Fibroblast of skin of right biceps (primary cell): ENCODE measurements around the gene CD72.
"Not testable (repeated sequence)": the region's sequence is repeated elsewhere in the genome, so short reads cannot be mapped to it uniquely, and the experiment has no call there.

Experiments used
- DNase-seq: peaks from one replicate; pipeline ENCODE4 v3.0.0-alpha.2; 2013

Gene CD72

GRCh38 chr9:35649431-35650340 lies 31.5 kb upstream of the CD72 start:
- no peak for DNase-seq

DNA sequence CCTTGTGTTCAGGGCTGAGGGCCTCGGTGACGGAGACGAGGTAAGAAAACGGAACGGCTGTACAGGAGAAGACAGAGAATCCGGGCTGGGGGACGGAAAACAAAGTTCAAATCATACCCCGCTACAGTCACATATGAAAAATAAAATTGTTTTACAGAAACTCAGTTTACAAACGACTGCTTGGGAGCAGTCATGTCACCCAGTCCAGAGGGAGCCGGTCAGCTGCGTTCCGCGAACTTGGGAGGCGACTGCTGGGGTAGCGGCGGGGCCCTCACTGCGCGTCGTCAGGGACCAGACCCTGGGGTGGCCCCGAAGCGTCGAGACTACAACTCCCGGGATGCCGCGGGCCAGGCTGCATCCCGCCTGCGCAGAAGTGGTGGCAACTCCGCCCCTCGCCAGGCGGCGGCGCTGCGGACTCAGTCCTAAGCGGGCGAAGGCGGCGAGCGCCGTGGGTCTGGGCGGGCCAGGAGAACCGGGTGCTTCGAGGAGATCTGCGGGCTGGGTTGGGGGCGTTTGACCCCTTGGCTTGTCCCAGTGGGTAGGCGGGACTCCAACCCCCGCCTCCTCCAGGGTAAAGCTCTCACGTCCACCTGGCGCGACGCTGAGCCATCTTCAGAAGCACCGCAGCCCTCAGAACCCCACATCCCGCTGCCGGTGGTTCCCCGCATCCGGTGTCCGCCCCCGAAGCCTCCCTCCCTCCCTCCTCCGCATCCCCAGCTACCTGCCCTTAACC lies 28.5 kb upstream of the CD72 start:
- peak; percentile 86 for DNase-seq

- DNase-seq, result no peak
Observed at GRCh38 chr9:35646153-35646532, 27.9 kb upstream of the CD72 start.

DNA sequence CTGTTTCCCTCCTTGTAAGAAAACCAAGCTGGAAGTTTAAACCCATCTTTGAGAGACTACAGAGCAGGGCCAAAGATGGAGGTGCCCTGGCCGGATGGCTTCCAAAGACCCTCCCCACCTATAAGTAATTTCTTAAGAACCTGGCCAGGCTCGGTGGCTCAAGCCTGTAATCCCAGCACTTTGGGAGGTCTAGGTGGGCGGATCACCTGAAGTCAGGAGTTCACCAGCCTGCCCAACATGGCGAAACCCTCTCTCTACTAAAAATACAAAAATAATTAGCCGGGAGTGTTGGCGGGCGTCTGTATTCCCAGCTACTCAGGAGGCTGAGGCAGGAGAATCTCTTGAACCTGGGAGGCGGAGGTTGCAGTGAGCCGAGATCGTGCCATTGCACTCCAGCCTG lies 27.5 kb upstream of the CD72 start:
- not testable (repeated sequence) for DNase-seq

DNA sequence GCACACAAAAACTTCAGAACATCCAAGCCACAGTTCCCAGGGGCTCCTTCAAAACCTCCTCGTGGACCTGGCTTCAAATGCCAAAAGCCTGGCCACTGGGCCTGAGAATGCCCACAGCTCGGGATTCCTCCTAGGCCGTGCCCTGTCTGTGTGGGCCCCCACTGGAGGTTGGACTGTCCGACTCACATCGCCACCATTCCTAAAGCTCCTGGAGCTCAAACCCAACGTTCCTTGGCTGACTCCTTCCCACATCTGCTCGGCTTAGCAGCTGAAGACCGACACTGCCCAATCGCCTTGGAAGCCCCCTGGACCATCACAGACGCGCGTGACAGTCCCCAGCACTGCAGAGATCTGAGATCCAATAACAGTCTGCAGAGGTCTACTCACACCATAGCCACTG lies 24.8 kb upstream of the CD72 start:
- DNase-seq, result no peak

DNA sequence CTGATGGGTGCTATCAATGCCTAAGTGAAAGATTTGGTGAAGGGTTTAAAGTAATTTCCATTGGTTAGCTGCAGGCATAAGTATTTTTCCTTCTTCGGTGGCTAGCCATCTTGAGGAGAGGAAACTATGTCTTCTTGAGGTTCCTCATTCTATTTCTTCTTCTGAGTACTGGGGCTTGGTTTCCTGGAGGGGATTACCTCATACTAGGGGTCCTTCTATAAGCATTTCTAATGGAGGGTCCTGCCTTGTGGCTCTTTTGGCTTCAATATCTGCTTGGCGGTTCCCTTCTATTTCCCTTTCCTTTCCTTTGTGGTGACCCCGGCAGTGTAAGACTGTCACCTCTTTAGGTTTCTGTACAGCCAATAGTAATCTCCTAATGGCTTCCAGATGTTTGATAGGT lies 23.3 kb upstream of the CD72 start:
- not testable (repeated sequence) for DNase-seq

GRCh38 chr9:35640431-35640830 lies 22.2 kb upstream of the CD72 start:
- not testable (repeated sequence) for DNase-seq

DNA sequence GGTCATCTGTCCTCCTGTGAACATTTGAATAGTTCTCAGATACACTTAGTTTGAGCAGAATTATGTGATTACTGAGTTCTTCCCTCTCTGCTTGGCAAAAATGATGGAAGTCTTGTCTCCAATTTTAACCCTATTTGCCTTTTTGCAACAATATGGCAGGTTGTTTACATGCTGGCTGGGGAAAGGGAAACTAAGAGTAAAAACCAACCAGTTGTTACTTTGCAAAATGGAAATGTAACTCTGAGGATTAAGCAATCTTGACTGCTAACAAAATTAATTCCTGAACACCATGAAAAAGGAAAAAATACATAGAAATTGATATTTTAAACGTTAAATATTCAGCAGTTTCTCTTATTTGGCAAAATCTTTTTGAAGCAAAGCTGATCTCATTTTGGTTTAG lies 21.4 kb upstream of the CD72 start:
- no peak for DNase-seq

DNA sequence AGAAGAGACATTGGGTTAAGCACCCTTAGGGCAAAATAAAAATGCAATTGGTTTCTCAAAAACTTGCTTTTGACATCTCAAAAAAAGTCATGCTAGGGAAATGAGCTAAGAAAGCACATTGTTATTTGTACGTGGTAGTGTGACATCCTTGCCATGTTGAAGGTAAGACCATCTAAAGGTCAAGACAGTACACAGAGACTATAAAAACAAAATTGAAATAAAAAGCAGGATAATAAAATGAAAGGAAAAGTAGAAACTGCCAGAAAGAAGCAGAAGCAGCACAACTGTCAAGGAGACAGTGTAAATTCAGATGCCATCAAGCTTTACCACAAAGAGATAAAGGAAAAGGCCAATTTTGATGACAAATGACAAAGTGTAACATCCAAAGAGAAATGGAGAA lies 21.0 kb upstream of the CD72 start:
- not testable (repeated sequence) for DNase-seq

DNA sequence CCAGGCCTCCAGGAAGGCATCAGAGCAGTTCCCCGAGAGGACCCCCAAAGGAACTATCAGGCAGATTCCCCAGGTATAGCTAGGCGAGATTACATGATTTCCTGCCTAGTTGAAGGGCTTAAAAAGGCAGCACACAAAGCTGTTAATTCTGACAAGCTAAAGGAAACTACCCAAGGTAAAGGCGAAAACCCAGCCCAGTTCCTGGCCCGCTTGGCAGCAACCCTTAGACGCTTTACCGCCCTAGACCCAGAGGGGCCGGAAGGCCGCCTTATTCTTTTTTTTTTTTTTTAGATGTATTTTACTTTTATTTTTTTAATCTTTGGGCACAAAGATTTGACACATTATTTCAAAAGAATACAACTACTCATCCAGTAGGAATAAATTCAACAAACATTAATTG lies 20.5 kb upstream of the CD72 start:
- not testable (repeated sequence) for DNase-seq

- not testable (repeated sequence) for DNase-seq
Observed at GRCh38 chr9:35637427-35637955, 19.3 kb upstream of the CD72 start.

DNA sequence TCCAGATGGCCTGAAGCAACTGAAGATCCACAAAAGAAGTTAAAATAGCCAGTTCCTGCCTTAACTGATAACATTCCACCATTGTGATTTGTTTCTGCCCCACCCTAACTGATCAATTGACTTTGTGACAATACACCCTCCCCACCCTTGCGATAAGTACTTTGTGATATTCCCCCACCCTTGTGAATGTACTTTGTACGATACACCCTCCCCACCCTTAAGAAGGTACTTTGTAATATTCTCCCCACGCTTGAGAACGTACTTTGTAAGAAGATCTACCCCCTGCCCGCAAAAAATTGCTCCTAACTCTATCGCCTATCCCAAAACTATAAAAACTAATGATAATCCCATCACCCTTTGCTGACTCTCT lies 18.6 kb upstream of the CD72 start:
- not testable (repeated sequence) for DNase-seq

GRCh38 chr9:35636135-35636876 lies 18.1 kb upstream of the CD72 start:
- no peak for DNase-seq

- DNase-seq, result no peak
Observed at GRCh38 chr9:35635730-35636129, 17.5 kb upstream of the CD72 start.

- DNase-seq, result no peak
Observed at GRCh38 chr9:35629597-35629996, 11.4 kb upstream of the CD72 start.

DNA sequence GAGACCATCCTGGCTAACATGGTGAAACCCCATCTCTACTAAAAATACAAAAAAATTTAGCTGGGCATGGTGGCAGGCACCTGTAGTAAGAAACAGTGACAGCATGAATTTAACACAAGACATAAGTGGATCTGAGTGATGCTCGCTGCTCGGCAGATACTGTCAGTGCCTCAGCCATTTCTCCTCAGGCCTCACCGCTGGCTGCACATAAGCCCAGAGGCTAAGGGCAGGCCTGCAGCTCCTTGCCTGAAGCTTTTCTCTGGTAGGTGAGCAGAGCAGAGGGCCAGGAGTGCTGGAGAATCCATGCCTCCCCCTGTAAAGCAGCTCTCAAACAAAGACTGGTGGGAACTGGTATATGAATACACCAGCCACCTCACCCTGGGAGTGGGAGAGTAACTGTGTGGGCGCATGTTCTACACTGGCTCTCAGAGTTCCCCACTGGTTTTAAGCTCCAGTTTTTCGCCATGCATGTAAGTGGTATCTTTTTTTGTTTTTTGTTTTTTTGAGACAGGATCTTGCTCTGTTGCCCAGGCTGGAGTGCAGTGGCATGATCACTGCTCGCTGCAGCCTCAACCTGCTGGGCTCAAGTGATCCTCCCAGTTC lies 10.3 kb upstream of the CD72 start:
- DNase-seq, result no peak

DNA sequence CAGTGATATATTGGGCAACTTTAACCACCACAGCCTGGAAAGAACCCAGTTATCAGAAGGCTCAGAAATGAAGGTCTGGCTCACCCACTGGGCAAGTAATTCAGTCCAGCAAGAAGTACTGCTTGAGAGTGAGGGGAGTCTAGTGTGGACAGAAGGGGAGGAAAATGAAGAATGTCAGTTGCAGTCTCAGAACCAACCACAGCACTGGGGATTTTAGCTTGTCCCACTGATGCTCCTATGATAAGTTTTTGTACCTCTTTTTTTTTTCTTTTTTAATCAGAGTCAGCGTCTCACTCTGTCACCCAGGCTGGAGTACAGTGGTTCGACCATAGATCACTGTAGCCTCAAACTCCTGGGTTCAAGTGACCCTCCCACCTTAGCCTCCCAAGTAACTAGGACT lies 9.4 kb upstream of the CD72 start:
- DNase-seq, result no peak

DNA sequence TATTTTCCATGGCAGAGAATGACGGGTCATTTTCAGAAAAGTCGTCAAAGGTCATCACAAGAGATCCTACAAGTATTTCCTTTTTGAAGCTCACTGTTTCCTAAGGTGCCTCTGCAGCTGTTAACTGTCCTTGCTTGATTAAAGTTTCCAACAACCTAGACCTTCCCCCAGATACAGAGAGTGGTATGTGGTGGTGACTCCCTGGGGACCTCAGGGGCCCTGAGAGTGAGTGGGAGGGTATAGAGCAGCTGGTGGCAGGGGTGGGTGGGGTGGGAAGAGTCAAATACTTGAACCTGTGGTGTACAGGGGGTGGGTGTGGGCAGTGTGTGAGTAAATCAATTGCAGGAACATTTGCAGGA lies 1.6 kb upstream of the CD72 start:
- DNase-seq, result no peak

DNA sequence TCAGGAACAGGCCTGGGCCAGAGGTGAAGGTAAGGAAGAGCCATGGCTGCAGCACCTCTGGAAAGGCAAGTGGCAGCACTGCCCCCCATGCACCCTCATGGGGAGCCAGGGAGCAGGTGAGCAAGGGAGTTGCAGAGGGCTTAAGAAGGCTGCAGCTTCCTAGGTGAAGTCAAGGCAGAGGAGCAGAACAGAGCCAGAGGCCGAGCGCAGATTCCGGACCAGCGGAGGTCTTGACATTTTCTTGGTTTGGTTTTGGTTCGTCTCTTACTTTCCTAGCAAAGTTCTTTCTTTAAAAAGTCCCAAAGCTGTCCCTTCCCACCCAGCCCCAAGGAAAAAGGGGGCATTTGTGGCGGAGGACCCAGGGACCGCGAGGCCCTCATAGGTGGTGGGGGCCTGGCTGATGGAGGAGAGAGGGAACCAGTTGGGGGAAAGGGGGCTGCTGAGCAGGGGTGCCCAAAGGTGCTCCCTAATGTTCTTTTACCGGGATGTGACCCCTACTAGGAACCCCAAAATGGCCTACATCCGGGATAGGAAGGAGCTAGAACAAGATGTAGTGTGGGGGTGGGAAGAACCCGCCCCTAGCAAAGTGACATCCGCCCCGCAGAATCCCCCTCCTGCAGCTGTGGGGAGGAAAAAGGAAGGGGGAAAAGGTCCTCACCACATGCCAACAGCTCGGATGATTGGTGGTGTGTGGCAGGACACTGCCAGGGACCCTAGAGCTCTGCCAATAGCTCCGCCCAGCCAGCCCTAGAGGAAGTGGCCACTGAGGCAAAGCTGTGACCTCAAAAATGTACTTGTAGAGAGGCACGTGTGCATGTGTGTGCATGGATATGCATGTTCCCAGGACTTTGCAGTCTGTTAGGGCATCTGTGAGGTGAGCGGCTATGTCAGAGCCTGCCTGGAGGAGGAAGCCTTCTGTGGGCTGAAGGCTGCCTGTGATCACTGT lies 914 bp upstream of the CD72 start:
- no peak for DNase-seq

GRCh38 chr9:35617548-35617947 lies 665 bp downstream of the CD72 start:
- DNase-seq, result no peak

GRCh38 chr9:35616681-35617459 lies 1.3 kb downstream of the CD72 start:
- peak; percentile 55 for DNase-seq
